Lung (tissue), 12 donors: ENCODE results near the gene SLIT1. TPM values are rescaled to one million over a fixed set of nuclear protein-coding genes. Genes with fewer than 3 reads are reported as not detected.

ENCODE experiments used
- ATAC-seq: fragments of 200-7000 bp; cut with Tn5 transposase; one replicate; pipeline ENCODE4 v1.9.1; 2020; ENCODE audit warnings: moderate number of reproducible peaks; ENCODE audit not compliant: insufficient read depth, low FRiP score
- DNase-seq, 3 donors: peaks; one replicate each; pipeline ENCODE4 v3.0.0-alpha.2; 2013 to 2017
- H3K27ac ChIP-seq, 2 donors: one replicate each; pipeline ENCODE4 v1.5.1; 2013; ENCODE audit warnings: mild to moderate bottlenecking in 2 of 2, moderate library complexity in 2 of 2, control low read depth in 1 of 2, inconsistent platforms in 1 of 2, low read depth in 1 of 2, low read length in 1 of 2
- H3K27me3 ChIP-seq, 3 donors: one replicate each; pipeline ENCODE4 v1.5.1; 2013; ENCODE audit warnings: low read length in 2 of 3; ENCODE audit not compliant: control insufficient read depth in 3 of 3, insufficient read depth in 3 of 3
- H3K36me3 ChIP-seq, 4 donors: one replicate each; pipeline ENCODE4 v1.5.1; 2013; ENCODE audit warnings: low read length in 4 of 4, mild to moderate bottlenecking in 1 of 4, moderate library complexity in 1 of 4; ENCODE audit not compliant: control insufficient read depth in 4 of 4, insufficient read depth in 4 of 4
- H3K4me1 ChIP-seq, 5 donors: one replicate each; pipeline ENCODE4 v1.5.1; 2013; ENCODE audit warnings: low read length in 5 of 5, mild to moderate bottlenecking in 2 of 5, moderate library complexity in 1 of 5; ENCODE audit not compliant: control insufficient read depth in 5 of 5, insufficient read depth in 5 of 5
- H3K4me3 ChIP-seq: one replicate; pipeline ENCODE4 v1.5.1; 2013; ENCODE audit warnings: mild to moderate bottlenecking, control low read depth, moderate library complexity
- H3K9ac ChIP-seq, 2 donors: one replicate each; pipeline ENCODE4 v1.5.1; 2013; ENCODE audit warnings: low read length in 2 of 2, control low read depth in 1 of 2; ENCODE audit not compliant: insufficient read depth in 1 of 2
- H3K9me3 ChIP-seq, 4 donors: one replicate each; pipeline ENCODE4 v1.5.1; 2013; ENCODE audit warnings: low read length in 3 of 4, mild to moderate bottlenecking in 1 of 4, moderate library complexity in 1 of 4; ENCODE audit not compliant: control insufficient read depth in 4 of 4, insufficient read depth in 3 of 4
- CTCF ChIP-seq: IDR thresholded peaks from 2 replicates; pipeline ENCODE4 v1.5.1; 2012; ENCODE audit warnings: mild to moderate bottlenecking; ENCODE audit errors: control extremely low read depth, extremely low read depth
- WGBS, 2 donors: extraction: QIAGEN DNeasy Blood & Tissue Kit; methylation state at CpG; one replicate each; pipeline ENCODE4 v1.1.7; 2013; 5-methylcytosine and 5-hydroxymethylcytosine counted together
- polyA plus RNA-seq, 2 donors: library from polyadenylated mRNA; stranded (reverse); fragments of 200-250 nt; gene quantifications; one replicate each; pipeline ENCODE4 v1.2.1, GENCODE V29; 2013
- total RNA-seq, 2 donors: library from RNA; depleted of rRNA in 1 of 2; stranded (reverse); fragments of >200 nt in 1 of 2; gene quantifications; one replicate each; pipeline ENCODE4 v1.2.1, GENCODE V29; 2014 to 2021
- donor health status: control.
- donor health status: control.
- donor health status: Bipolar disorder and iron deficiency.
- donor health status: healthy.
- donor health status: DM: yes; HTN: yes; CAD: no.

The SLIT1 gene
- total and polyA plus RNA-seq, 4 donors = 0.39 to 5.6 (median 0.57) TPM

- ATAC-seq = no peak
- no peak for TF ChIP-seq CTCF
- H3K27me3 ChIP-seq = no peaks in the 10 kb centered on the region
- no peaks in the 10 kb centered on the region for H3K4me1 ChIP-seq
- DNase-seq = no peak
- H3K9ac ChIP-seq = no peak overlapping the region
- WGBS, 2 donors = 67 to 90% methylated on average over 6 of the region's 6 CpGs
- no peak overlapping the region for H3K4me3 ChIP-seq
- peaks cover 0 to 2% (median 0%) of the 10 kb centered on the region in 4 donors for H3K9me3 ChIP-seq
- no peaks in the 10 kb centered on the region for H3K36me3 ChIP-seq
- no peak overlapping the region for H3K27ac ChIP-seq
These were observed 154.9 kb downstream of the SLIT1 start for GRCh38 chr10:97030894-97031293.

DNA sequence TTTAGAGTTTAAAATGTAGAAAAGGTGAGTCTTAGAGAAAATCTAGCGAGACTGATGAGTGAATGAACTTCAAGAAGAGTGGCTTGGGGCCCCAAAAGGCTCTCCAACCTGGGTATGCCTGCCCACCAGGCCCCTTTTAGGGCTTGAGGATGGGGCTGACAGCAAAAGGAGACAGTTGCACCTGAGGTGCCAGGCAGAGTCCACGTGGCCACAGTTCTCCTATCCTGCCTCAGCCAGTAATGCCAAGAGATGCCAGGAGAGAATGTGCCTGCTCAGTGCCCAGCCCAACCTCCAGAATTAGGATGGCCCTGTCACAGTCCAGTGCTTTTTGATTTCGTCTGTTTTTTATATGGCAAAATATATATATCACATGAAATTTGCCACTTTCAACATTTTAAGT lies 156.5 kb downstream of the SLIT1 start:
- H3K9me3 ChIP-seq = peaks cover 0 to 2% (median 0%) of the 10 kb centered on the region in 4 donors
- H3K36me3 ChIP-seq = no peaks in the 10 kb centered on the region
- H3K9ac ChIP-seq = no peak overlapping the region
- H3K4me1 ChIP-seq = peaks cover 0 to 7% (median 0%) of the 10 kb centered on the region in 5 donors
- no peak overlapping the region for H3K27ac ChIP-seq
- H3K4me3 ChIP-seq = no peak overlapping the region
- no peak for TF ChIP-seq CTCF
- no peaks in the 10 kb centered on the region for H3K27me3 ChIP-seq
- DNase-seq (no peak), ATAC-seq (no peak)
- 81 to 90% methylated on average over 3 of the region's 3 CpGs for WGBS, 2 donors

DNA sequence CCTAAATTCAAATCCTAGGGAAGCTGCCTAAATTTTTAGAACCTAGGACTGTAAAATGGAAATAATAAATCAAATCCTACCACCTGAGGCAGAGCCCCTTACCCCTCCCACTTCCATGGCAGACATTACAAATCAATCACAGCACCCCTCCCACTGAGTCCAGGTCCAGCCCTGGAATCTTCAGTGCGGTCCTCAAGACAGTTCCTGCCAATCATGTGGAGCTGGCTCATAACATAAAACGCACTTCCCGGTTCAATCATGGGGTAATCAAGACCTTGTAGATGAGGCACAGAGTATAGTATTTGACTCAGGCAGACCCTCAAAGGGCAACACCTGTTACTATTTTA lies 157.0 kb downstream of the SLIT1 start:
- no peaks in the 10 kb centered on the region for H3K27me3 ChIP-seq
- H3K4me3 ChIP-seq = no peak overlapping the region
- H3K36me3 ChIP-seq = no peaks in the 10 kb centered on the region
- no peak for ATAC-seq
- no peak for DNase-seq
- H3K27ac ChIP-seq = no peak overlapping the region
- peaks cover 0 to 12% (median 0%) of the 10 kb centered on the region in 5 donors for H3K4me1 ChIP-seq
- H3K9ac ChIP-seq = no peak overlapping the region
- peaks cover 0 to 2% (median 0%) of the 10 kb centered on the region in 4 donors for H3K9me3 ChIP-seq
- 95% methylated on average over 3 of the region's 3 CpGs for WGBS, 2 donors
- TF ChIP-seq CTCF = no peak

DNA sequence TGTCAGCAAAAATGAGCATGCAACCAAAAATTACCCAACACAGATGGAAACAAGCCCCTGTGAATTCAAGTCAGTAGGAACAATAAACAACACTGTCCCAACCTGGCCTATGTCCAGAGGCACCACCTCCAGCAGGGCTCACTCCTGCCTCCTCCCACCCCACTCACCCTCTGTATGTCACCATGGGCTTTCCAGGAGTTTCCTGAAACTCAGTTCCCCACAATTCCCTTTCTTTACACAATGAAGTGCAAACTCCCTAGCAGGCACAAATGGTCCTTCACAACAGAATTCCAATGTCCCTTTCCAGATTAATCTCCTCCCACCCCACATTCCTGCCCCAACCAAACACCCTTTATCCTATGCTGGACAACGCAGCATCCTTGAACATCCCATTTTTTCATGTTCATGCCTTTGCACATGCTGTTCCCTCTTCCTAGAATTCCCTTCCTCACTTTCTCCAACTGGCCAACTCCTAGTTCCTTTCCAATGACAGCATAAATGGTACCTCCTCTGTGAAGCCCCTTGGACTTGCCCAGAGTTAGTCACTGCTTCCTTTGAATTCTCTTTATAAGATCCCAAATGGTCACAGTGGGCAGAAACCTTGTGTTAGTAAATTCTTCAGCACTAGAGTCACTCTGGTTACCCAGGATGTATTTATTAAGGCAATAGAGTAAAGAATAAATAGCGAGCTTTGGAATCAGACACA lies 157.5 kb downstream of the SLIT1 start:
- 88 to 93% methylated on average over 2 of the region's 2 CpGs for WGBS, 2 donors

More for the DNA sequence above, 157.5 kb downstream of the SLIT1 start:
- Histone ChIP-seq H3K4me1 (peaks cover 0 to 12% (median 0%) of the 10 kb centered on the region in 5 donors), H3K36me3 (no peaks in the 10 kb centered on the region), H3K9ac (no peak overlapping the region), H3K9me3 (peaks cover 0 to 2% (median 0%) of the 10 kb centered on the region in 4 donors), H3K27me3 (no peaks in the 10 kb centered on the region), H3K4me3 (no peak overlapping the region), H3K27ac (no peak overlapping the region)
- DNase-seq = no peak
- no peak for ATAC-seq
- TF ChIP-seq CTCF = no peak
